ENCODE data around the gene ADRA2C.

- TF ChIP-seq CTCF (IDR thresholded peaks at IDR 0.05), result no peak
- TF ChIP-seq POLR2AphosphoS5 (IDR thresholded peaks at IDR 0.05), result no peak
Observed at GRCh38 chr4:3807822-3808496, 41.8 kb downstream of the ADRA2C start.
